K562 (cell line): ENCODE data around the gene LAMB2. TPM values are rescaled to one million over a fixed set of nuclear protein-coding genes. Genes with fewer than 3 reads are reported as not detected.

ENCODE experiments used
- ATAC-seq: fragments of 200-7000 bp; cut with Tn5 transposase; 3 replicates; pipeline ENCODE4 v1.9.1; 2020; ENCODE audit warnings: moderate library complexity
- BruUV-seq: library from RNA; stranded (reverse); fragments of 400-500 nt; replicated peaks from 2 replicates; lab custom pipeline; 2021; lab: Mats Ljungman, UMichigan
- CTCF ChIA-PET: fragments of 300-600 bp; formaldehyde crosslinking; extraction: SDS; loops from one replicate; lab custom pipeline; 2021; ENCODE audit warnings: low intra/inter-chr PET ratio; lab: Yijun Ruan, JAX
- POLR2A ChIA-PET: fragments of 300-600, 350-650 bp; sonication (Branson Sonifier 250); formaldehyde crosslinking; extraction: SDS; loops from one replicate; lab custom pipeline; 2021; ENCODE audit warnings: antibody characterized with exemption, inconsistent platforms; lab: Yijun Ruan, JAX
- DNase-seq, 4 experiments: peaks; one replicate each; pipeline versions ENCODE4 v3.0.0 to v3.0.0-alpha.2; 2011 to 2018; ENCODE audit warnings: low spot score in 3 of 4, mixed read lengths in 3 of 4; ENCODE audit errors: extremely low read depth in 1 of 4
- FAIRE-seq: peaks from 2 replicates; lab custom pipeline; 2011; peaks lifted over from hg19 to GRCh38; lab: Jason Lieb, UNC
- H2AFZ ChIP-seq: 2 replicates; pipeline ENCODE4 v1.6.0; 2011; ENCODE audit warnings: low read depth, low read length, control low read depth, inconsistent platforms
- H3K27ac ChIP-seq: fragments of 200-600 bp; 3 replicates; pipeline ENCODE4 v1.8.0; 2011; ENCODE audit warnings: low read depth, mild to moderate bottlenecking, control low read depth, inconsistent platforms, low read length, moderate library complexity, mixed read lengths; ENCODE audit errors: extremely low read depth
- H3K27me3 ChIP-seq, 2 experiments: fragments of 300-600 bp in 1 of 2; 2 replicates in 1 of 2; 3 replicates in 1 of 2; pipeline versions ENCODE4 v1.6.0 to v1.8.0; 2011; ENCODE audit warnings: inconsistent platforms in 2 of 2, low read length in 2 of 2, mild to moderate bottlenecking in 1 of 2, mixed read lengths in 1 of 2, moderate library complexity in 1 of 2; ENCODE audit not compliant: control insufficient read depth in 2 of 2, insufficient read depth in 2 of 2
- H3K36me3 ChIP-seq: fragments of 300-600 bp; 3 replicates; pipeline ENCODE4 v1.8.0; 2011; ENCODE audit warnings: mild to moderate bottlenecking, low read length, inconsistent platforms; ENCODE audit not compliant: control insufficient read depth, insufficient read depth
- H3K4me1 ChIP-seq, 2 experiments: fragments of 200-600 bp in 1 of 2; replicated peaks in 1 of 2; 2 replicates in 1 of 2; 3 replicates in 1 of 2; pipeline versions ENCODE4 v1.5.1 to v1.8.0; 2011; ENCODE audit warnings: inconsistent platforms in 2 of 2, low read length in 2 of 2, mild to moderate bottlenecking in 1 of 2, mixed read lengths in 1 of 2, moderate library complexity in 1 of 2; ENCODE audit not compliant: control insufficient read depth in 2 of 2, insufficient read depth in 2 of 2
- H3K4me2 ChIP-seq: 2 replicates; pipeline ENCODE4 v1.6.1; 2011; ENCODE audit warnings: low read length, control low read depth, inconsistent platforms, mixed read lengths; ENCODE audit not compliant: insufficient read depth
- H3K4me3 ChIP-seq: fragments of 200-600 bp; sonication (generic), shearing (Covaris generic); 2 replicates; pipeline ENCODE4 v1.5.1; 2016; ENCODE audit warnings: control low read depth, inconsistent platforms
- H3K79me2 ChIP-seq: fragments of 200-600 bp; 3 replicates; pipeline ENCODE4 v1.8.0; 2011; ENCODE audit warnings: low read length, inconsistent platforms; ENCODE audit not compliant: control insufficient read depth, insufficient read depth
- H3K9ac ChIP-seq, 2 experiments: 2 replicates each; pipeline versions ENCODE4 v1.6.0 to v1.6.1; 2011; ENCODE audit warnings: low read depth in 2 of 2, low read length in 2 of 2, control low read depth in 1 of 2, inconsistent platforms in 1 of 2, mild to moderate bottlenecking in 1 of 2, mixed read lengths in 1 of 2; ENCODE audit not compliant: insufficient read depth in 1 of 2
- H3K9me1 ChIP-seq: one replicate; pipeline ENCODE4 v1.6.0; 2011; ENCODE audit warnings: inconsistent platforms, mild to moderate bottlenecking, low read length, moderate library complexity; ENCODE audit not compliant: control insufficient read depth, insufficient read depth
- H3K9me3 ChIP-seq: replicated peaks from 2 replicates; pipeline ENCODE4 v1.5.1; 2011; ENCODE audit warnings: low read depth, low read length, inconsistent platforms; ENCODE audit not compliant: control insufficient read depth, insufficient read depth
- H4K20me1 ChIP-seq: replicated peaks from 2 replicates; pipeline ENCODE4 v1.6.1; 2011; ENCODE audit warnings: low read length, inconsistent platforms, mixed read lengths; ENCODE audit not compliant: control insufficient read depth, insufficient read depth
- ARID4B ChIP-seq: sonication (generic); formaldehyde crosslinking; IDR thresholded peaks from 2 replicates; pipeline ENCODE4 v1.8.0; 2022; ENCODE audit warnings: mild to moderate bottlenecking, missing genetic modification reagents
- BCOR ChIP-seq: fragments of 450-650 bp; IDR thresholded peaks from 2 replicates; pipeline ENCODE4 v1.6.1; 2016
- BRF1 ChIP-seq: IDR thresholded peaks from 3 replicates; pipeline ENCODE4 v1.6.1; 2011; ENCODE audit warnings: borderline replicate concordance, mild to moderate bottlenecking; ENCODE audit not compliant: insufficient read length; ENCODE audit errors: extremely low read depth
- DIDO1 ChIP-seq: fragments of 450-650 bp; IDR thresholded peaks from 2 replicates; pipeline ENCODE4 v1.6.1; 2016; ENCODE audit warnings: low read depth, missing biosample characterization, missing genetic modification characterization
- ESRRA ChIP-seq: fragments of 450-650 bp; IDR thresholded peaks from 2 replicates; pipeline ENCODE4 v1.6.1; 2014; ENCODE audit warnings: low read depth, mild to moderate bottlenecking, moderate library complexity, borderline replicate concordance
- GATA2 ChIP-seq: sonication (generic); formaldehyde crosslinking; IDR thresholded peaks from 2 replicates; pipeline ENCODE4 v1.4.0; 2020; ENCODE audit warnings: mild to moderate bottlenecking, missing genetic modification reagents
- KDM4B ChIP-seq, 2 experiments: fragments of 450-650 bp in 1 of 2; sonication (generic) in 1 of 2; IDR thresholded peaks; 2 replicates each; pipeline ENCODE4 v1.6.1; 2016 to 2017; ENCODE audit warnings: borderline replicate concordance in 2 of 2, antibody characterized with exemption in 1 of 2, low read depth in 1 of 2, mild to moderate bottlenecking in 1 of 2
- MAX ChIP-seq: sonication (generic); formaldehyde crosslinking; IDR thresholded peaks from 2 replicates; pipeline ENCODE4 v1.9.0; 2022; ENCODE audit warnings: mild to moderate bottlenecking, missing genetic modification reagents
- MXD1 ChIP-seq: fragments of 250-450 bp; sonication (Bioruptor Pico); IDR thresholded peaks from 2 replicates; pipeline ENCODE4 v1.8.0; 2021; ENCODE audit warnings: borderline replicate concordance, mild to moderate bottlenecking, moderate library complexity; ENCODE audit not compliant: poor library complexity, severe bottlenecking
- NELFE ChIP-seq: IDR thresholded peaks from 2 replicates; pipeline ENCODE4 v1.6.1; 2011; ENCODE audit warnings: mild to moderate bottlenecking; ENCODE audit not compliant: insufficient read depth, insufficient read length
- SMAD3 ChIP-seq: fragments of 450-650 bp; formaldehyde crosslinking; conservative IDR thresholded peaks from 2 replicates; pipeline ENCODE4 v1.4.0; 2020; ENCODE audit warnings: mild to moderate bottlenecking
- USF1 ChIP-seq: sonication (generic); formaldehyde crosslinking; IDR thresholded peaks from 2 replicates; pipeline ENCODE4 v1.9.0; 2022; ENCODE audit warnings: mild to moderate bottlenecking, missing genetic modification reagents
- ZC3H4 ChIP-seq: sonication (generic); formaldehyde crosslinking; IDR thresholded peaks from 2 replicates; pipeline ENCODE4 v1.9.0; 2021; ENCODE audit warnings: missing genetic modification reagents, borderline replicate concordance
- ZNF586 ChIP-seq: fragments of 450-650 bp; formaldehyde crosslinking; conservative IDR thresholded peaks from 2 replicates; pipeline ENCODE4 v1.4.0; 2020; ENCODE audit warnings: mild to moderate bottlenecking, moderate library complexity
- WGBS: fragments of 100-300 bp; shearing (Covaris generic); methylation state at CpG from one replicate; pipeline ENCODE4 v1.1.6; 2016; ENCODE audit warnings: low coverage, mixed read lengths; ENCODE audit not compliant: insufficient coverage; ENCODE audit errors: missing lambda C conversion rate; 5-methylcytosine and 5-hydroxymethylcytosine counted together
- in situ Hi-C: fragments of 300-500 bp; cut with MboI; formaldehyde crosslinking; loops from 4 replicates; pipeline ENCODE4 v1.15.0; 2018; ENCODE audit warnings: inconsistent platforms, mixed read lengths
- intact Hi-C: fragments of 100-400 bp; cut with micrococcal nuclease; formaldehyde crosslinking; loops from 2 replicates; pipeline ENCODE4 v1.14.2; 2022
- polyA plus RNA-seq, 8 experiments: library from polyadenylated mRNA; depleted of rRNA in 4 of 8; stranded (reverse) in 5 of 8; unstranded in 3 of 8; fragments of >200 nt; fragmentation: Nextera tagmentation in 2 of 8; fragmentation: Illumina TruSeq in 1 of 8; extraction: Ambion mirVana in 2 of 8; extraction: Trizol in 1 of 8; gene quantifications; 2 replicates each; pipeline versions ENCODE4 v1.2.1 to v1.2.3, GENCODE V29; 2011 to 2014; ENCODE audit warnings: inconsistent platforms in 1 of 8, missing spikeins in 1 of 8
- total RNA-seq, 7 experiments: library from RNA; depleted of rRNA in 6 of 7; stranded (reverse); fragments of >200 nt in 6 of 7; fragmentation: Illumina TruSeq in 2 of 7; extraction: Trizol in 2 of 7; gene quantifications; 2 replicates each; pipeline versions ENCODE4 v1.2.1 to v1.2.3, GENCODE V29; 2011 to 2021; ENCODE audit warnings: low replicate concordance in 1 of 7

Gene LAMB2
- total and polyA plus RNA-seq, 9 of the 15 experiments (the other 6 are each of a cell fraction or from before 2014, with no cell fraction given), result 1.4 to 26.0 (median 16.2) TPM

GRCh38 chr3:49092938-49093852, 39.7 kb downstream of the LAMB2 start:
- Histone ChIP-seq H3K27ac (peak overlapping the region; percentile 97), H3K4me3 (peak overlapping the region; percentile 62), H3K27me3 (no peaks in the 10 kb centered on the region), H2AFZ (peak overlapping the region; percentile 98; the same call in 1 of the 2 replicates), H3K9me1 (no peaks in the 10 kb centered on the region), H3K79me2 (peaks cover 51% of the 10 kb centered on the region), H3K4me2 (peak overlapping the region; percentile 91), H3K9me3 (no peaks in the 10 kb centered on the region), H3K4me1 (peaks cover 11 to 22% of the 10 kb centered on the region in 2 experiments; a peak in 4 of 5 replicates), H4K20me1 (peaks cover 16% of the 10 kb centered on the region), H3K9ac (peak overlapping the region; percentile 87 to 99), H3K36me3 (peaks cover 44% of the 10 kb centered on the region)
- intact Hi-C loops, result no loop called here
- in situ Hi-C loops, result no loop called here
- WGBS, result under 1% methylated on average over 15 of the region's 86 CpGs
- CTCF ChIA-PET, result no interaction called here
- DNase-seq (peak; percentile 71 to 88 (median 72)), FAIRE-seq (no peak), ATAC-seq (peak; percentile 42)
- TSS peak; percentile 58 for BruUV-seq
- POLR2A ChIA-PET, result interaction anchor here (0.6 to 2.7 kb wide), 26 partner anchors 8 to 905 kb away, joined by 3 to 31 read pairs (median 4); partner anchors contain the start of genes DALRD3, NDUFAF3, QARS1 and USP4
- TF ChIP-seq NELFE (no peak), MXD1 (CRISPR knock-in tag) (no peak), ARID4B (CRISPR knock-in tag) (peak; percentile 31; the same call in 1 of the 2 replicates), USF1 (CRISPR knock-in tag) (no peak), BRF1 (no peak), BCOR (no peak), SMAD3 (no peak), MAX (CRISPR knock-in tag) (no peak; the same call in 1 of the 2 replicates), ZNF586 (CRISPR knock-in tag) (no peak), KDM4B (IDR thresholded peaks at IDR 0.05; ENCODE audit: borderline replicate concordance in 2 of 2, low read depth in 1 of 2) (no peak), ESRRA (0 out of 2 replicates have a peak, but pooled peaks have one; percentile 38), ZC3H4 (no peak), GATA2 (CRISPR knock-in tag) (no peak), DIDO1 (tag) (no peak)
